K562 (cell line): Measurements from ENCODE around the gene NAT10. TPM values are rescaled to one million over a fixed set of nuclear protein-coding genes. Genes with fewer than 3 reads are reported as not detected.

Experiments
- ATAC-seq: fragments of 200-7000 bp; cut with Tn5 transposase; 3 replicates; pipeline ENCODE4 v1.9.1; 2020; ENCODE audit warnings: moderate library complexity
- BruUV-seq: library from RNA; stranded (reverse); fragments of 400-500 nt; replicated peaks from 2 replicates; lab custom pipeline; 2021; lab: Mats Ljungman, UMichigan
- CTCF ChIA-PET: fragments of 300-600 bp; formaldehyde crosslinking; extraction: SDS; loops from one replicate; lab custom pipeline; 2021; ENCODE audit warnings: low intra/inter-chr PET ratio; lab: Yijun Ruan, JAX
- POLR2A ChIA-PET: fragments of 300-600, 350-650 bp; sonication (Branson Sonifier 250); formaldehyde crosslinking; extraction: SDS; loops from one replicate; lab custom pipeline; 2021; ENCODE audit warnings: antibody characterized with exemption, inconsistent platforms; lab: Yijun Ruan, JAX
- DNase-seq, 4 experiments: peaks; one replicate each; pipeline versions ENCODE4 v3.0.0 to v3.0.0-alpha.2; 2011 to 2018; ENCODE audit warnings: low spot score in 3 of 4, mixed read lengths in 3 of 4; ENCODE audit errors: extremely low read depth in 1 of 4
- FAIRE-seq: peaks from 2 replicates; lab custom pipeline; 2011; peaks lifted over from hg19 to GRCh38; lab: Jason Lieb, UNC
- H2AFZ ChIP-seq: 2 replicates; pipeline ENCODE4 v1.6.0; 2011; ENCODE audit warnings: low read depth, low read length, control low read depth, inconsistent platforms
- H3K27ac ChIP-seq: fragments of 200-600 bp; 3 replicates; pipeline ENCODE4 v1.8.0; 2011; ENCODE audit warnings: low read depth, mild to moderate bottlenecking, control low read depth, inconsistent platforms, low read length, moderate library complexity, mixed read lengths; ENCODE audit errors: extremely low read depth
- H3K27me3 ChIP-seq, 2 experiments: fragments of 300-600 bp in 1 of 2; 2 replicates in 1 of 2; 3 replicates in 1 of 2; pipeline versions ENCODE4 v1.6.0 to v1.8.0; 2011; ENCODE audit warnings: inconsistent platforms in 2 of 2, low read length in 2 of 2, mild to moderate bottlenecking in 1 of 2, mixed read lengths in 1 of 2, moderate library complexity in 1 of 2; ENCODE audit not compliant: control insufficient read depth in 2 of 2, insufficient read depth in 2 of 2
- H3K36me3 ChIP-seq: fragments of 300-600 bp; 3 replicates; pipeline ENCODE4 v1.8.0; 2011; ENCODE audit warnings: mild to moderate bottlenecking, low read length, inconsistent platforms; ENCODE audit not compliant: control insufficient read depth, insufficient read depth
- H3K4me1 ChIP-seq, 2 experiments: fragments of 200-600 bp in 1 of 2; replicated peaks in 1 of 2; 2 replicates in 1 of 2; 3 replicates in 1 of 2; pipeline versions ENCODE4 v1.5.1 to v1.8.0; 2011; ENCODE audit warnings: inconsistent platforms in 2 of 2, low read length in 2 of 2, mild to moderate bottlenecking in 1 of 2, mixed read lengths in 1 of 2, moderate library complexity in 1 of 2; ENCODE audit not compliant: control insufficient read depth in 2 of 2, insufficient read depth in 2 of 2
- H3K4me2 ChIP-seq: 2 replicates; pipeline ENCODE4 v1.6.1; 2011; ENCODE audit warnings: low read length, control low read depth, inconsistent platforms, mixed read lengths; ENCODE audit not compliant: insufficient read depth
- H3K4me3 ChIP-seq: fragments of 200-600 bp; sonication (generic), shearing (Covaris generic); 2 replicates; pipeline ENCODE4 v1.5.1; 2016; ENCODE audit warnings: control low read depth, inconsistent platforms
- H3K79me2 ChIP-seq: fragments of 200-600 bp; 3 replicates; pipeline ENCODE4 v1.8.0; 2011; ENCODE audit warnings: low read length, inconsistent platforms; ENCODE audit not compliant: control insufficient read depth, insufficient read depth
- H3K9ac ChIP-seq, 2 experiments: 2 replicates each; pipeline versions ENCODE4 v1.6.0 to v1.6.1; 2011; ENCODE audit warnings: low read depth in 2 of 2, low read length in 2 of 2, control low read depth in 1 of 2, inconsistent platforms in 1 of 2, mild to moderate bottlenecking in 1 of 2, mixed read lengths in 1 of 2; ENCODE audit not compliant: insufficient read depth in 1 of 2
- H3K9me1 ChIP-seq: one replicate; pipeline ENCODE4 v1.6.0; 2011; ENCODE audit warnings: inconsistent platforms, mild to moderate bottlenecking, low read length, moderate library complexity; ENCODE audit not compliant: control insufficient read depth, insufficient read depth
- H3K9me3 ChIP-seq: replicated peaks from 2 replicates; pipeline ENCODE4 v1.5.1; 2011; ENCODE audit warnings: low read depth, low read length, inconsistent platforms; ENCODE audit not compliant: control insufficient read depth, insufficient read depth
- H4K20me1 ChIP-seq: replicated peaks from 2 replicates; pipeline ENCODE4 v1.6.1; 2011; ENCODE audit warnings: low read length, inconsistent platforms, mixed read lengths; ENCODE audit not compliant: control insufficient read depth, insufficient read depth
- CTCF ChIP-seq, 3 experiments: IDR thresholded peaks in 2 of 3; conservative IDR thresholded peaks in 1 of 3; 2 replicates each; pipeline ENCODE4 v1.5.1; 2011 to 2012; ENCODE audit warnings: low read length in 3 of 3, mild to moderate bottlenecking in 3 of 3, control low read depth in 2 of 3, improper control_type of control experiment in 1 of 3, inconsistent platforms in 1 of 3, low read depth in 1 of 3, mixed read lengths in 1 of 3, moderate library complexity in 1 of 3; ENCODE audit not compliant: insufficient read depth in 2 of 3
- ESRRA ChIP-seq: fragments of 450-650 bp; IDR thresholded peaks from 2 replicates; pipeline ENCODE4 v1.6.1; 2014; ENCODE audit warnings: low read depth, mild to moderate bottlenecking, moderate library complexity, borderline replicate concordance
- HNRNPK ChIP-seq: fragments of 200-400 bp; formaldehyde crosslinking; IDR thresholded peaks from one replicate; pipeline ENCODE4 v1.6.1; 2018; ENCODE audit warnings: mild to moderate bottlenecking, low read depth, low read length; ENCODE audit not compliant: poor library complexity, severe bottlenecking
- ILK ChIP-seq: fragments of 450-650 bp; IDR thresholded peaks from 2 replicates; pipeline ENCODE4 v1.6.1; 2016; ENCODE audit warnings: missing genetic modification characterization, low read depth, mild to moderate bottlenecking, missing compliant biosample characterization, moderate library complexity, borderline replicate concordance
- MEF2A ChIP-seq: IDR thresholded peaks from 2 replicates; pipeline ENCODE4 v1.6.1; 2011; ENCODE audit warnings: low read depth, mild to moderate bottlenecking, low read length, moderate library complexity; ENCODE audit not compliant: control insufficient read depth
- NCOR1 ChIP-seq: fragments of 450-650 bp; IDR thresholded peaks from 2 replicates; pipeline ENCODE4 v1.6.1; 2016; ENCODE audit warnings: mild to moderate bottlenecking, moderate library complexity
- NRF1 ChIP-seq, 2 experiments: fragments of 450-650 bp; IDR thresholded peaks in 1 of 2; conservative IDR thresholded peaks in 1 of 2; 2 replicates each; pipeline ENCODE4 v1.6.1; 2014; ENCODE audit warnings: mild to moderate bottlenecking in 2 of 2
- RAD21 ChIP-seq, 2 experiments: fragments of 250-450 bp in 1 of 2; fragments of 450-650 bp in 1 of 2; sonication (Bioruptor Pico) in 1 of 2; formaldehyde crosslinking in 1 of 2; IDR thresholded peaks in 1 of 2; conservative IDR thresholded peaks in 1 of 2; 2 replicates each; pipeline versions ENCODE4 v1.4.0 to v1.8.0; 2020 to 2022; ENCODE audit warnings: mild to moderate bottlenecking in 2 of 2, moderate library complexity in 1 of 2
- TSHZ1 ChIP-seq: fragments of 250-450 bp; sonication (Bioruptor Pico); IDR thresholded peaks from 2 replicates; pipeline ENCODE4 v1.4.0; 2020; ENCODE audit warnings: mild to moderate bottlenecking, moderate library complexity
- ZNF354B ChIP-seq: fragments of 250-450 bp; sonication (Bioruptor Pico); IDR thresholded peaks from 2 replicates; pipeline ENCODE4 v1.4.0; 2020
- WGBS: fragments of 100-300 bp; shearing (Covaris generic); methylation state at CpG from one replicate; pipeline ENCODE4 v1.1.6; 2016; ENCODE audit warnings: low coverage, mixed read lengths; ENCODE audit not compliant: insufficient coverage; ENCODE audit errors: missing lambda C conversion rate; 5-methylcytosine and 5-hydroxymethylcytosine counted together
- in situ Hi-C: fragments of 300-500 bp; cut with MboI; formaldehyde crosslinking; loops from 4 replicates; pipeline ENCODE4 v1.15.0; 2018; ENCODE audit warnings: inconsistent platforms, mixed read lengths
- intact Hi-C: fragments of 100-400 bp; cut with micrococcal nuclease; formaldehyde crosslinking; loops from 2 replicates; pipeline ENCODE4 v1.14.2; 2022
- polyA plus RNA-seq, 8 experiments: library from polyadenylated mRNA; depleted of rRNA in 4 of 8; stranded (reverse) in 5 of 8; unstranded in 3 of 8; fragments of >200 nt; fragmentation: Nextera tagmentation in 2 of 8; fragmentation: Illumina TruSeq in 1 of 8; extraction: Ambion mirVana in 2 of 8; extraction: Trizol in 1 of 8; gene quantifications; 2 replicates each; pipeline versions ENCODE4 v1.2.1 to v1.2.3, GENCODE V29; 2011 to 2014; ENCODE audit warnings: inconsistent platforms in 1 of 8, missing spikeins in 1 of 8
- total RNA-seq, 7 experiments: library from RNA; depleted of rRNA in 6 of 7; stranded (reverse); fragments of >200 nt in 6 of 7; fragmentation: Illumina TruSeq in 2 of 7; extraction: Trizol in 2 of 7; gene quantifications; 2 replicates each; pipeline versions ENCODE4 v1.2.1 to v1.2.3, GENCODE V29; 2011 to 2021; ENCODE audit warnings: low replicate concordance in 1 of 7
- TF ChIP-seq, protein P1 (sequence below): sonication (generic); formaldehyde crosslinking; IDR thresholded peaks from 2 replicates; pipeline ENCODE4 v1.5.0; 2020; ENCODE audit warnings: missing genetic modification reagents

Gene NAT10
- total and polyA plus RNA-seq, 9 of the 15 experiments (the other 6 are each of a cell fraction or from before 2014, with no cell fraction given) = 55.4 to 125 (median 86.3) TPM

- intact Hi-C loops = no loop called here
- in situ Hi-C loops = no loop called here
- Histone ChIP-seq H3K4me1 (no peaks in the 10 kb centered on the region), H4K20me1 (0 out of 2 replicates have a peak, but pooled peaks cover 3% of the 10 kb centered on the region), H3K27ac (no peak overlapping the region), H3K79me2 (no peaks in the 10 kb centered on the region), H3K36me3 (peaks cover 96% of the 10 kb centered on the region), H3K9ac (no peak overlapping the region), H3K9me3 (no peaks in the 10 kb centered on the region), H3K9me1 (peaks cover 2% of the 10 kb centered on the region), H2AFZ (no peak overlapping the region), H3K27me3 (no peaks in the 10 kb centered on the region), H3K4me3 (no peak overlapping the region), H3K4me2 (no peak overlapping the region)
- POLR2A ChIA-PET = interaction anchor here (0.8 to 1.3 kb wide), 3 partner anchors 10 to 24 kb away, joined by 3 read pairs; no protein-coding TSS in a partner anchor
- WGBS = 95% methylated on average over 5 of the region's 5 CpGs
- no TSS peak for BruUV-seq
- ATAC-seq (no peak), DNase-seq (no peak), FAIRE-seq (no peak)
- CTCF ChIA-PET = no interaction called here
- TF ChIP-seq ESRRA (no peak), TSHZ1 (no peak), ZNF354B (CRISPR knock-in tag) (no peak), RAD21 (CRISPR knock-in tag; conservative IDR thresholded peaks at IDR 0.05 in 1 of 2, IDR thresholded peaks at IDR 0.05 in 1 of 2) (no peak), ILK (no peak), NRF1 (conservative IDR thresholded peaks at IDR 0.05 in 1 of 2, IDR thresholded peaks at IDR 0.05 in 1 of 2) (no peak), MEF2A (no peak), HNRNPK (no peak), CTCF (IDR thresholded peaks at IDR 0.05 in 2 of 3, conservative IDR thresholded peaks at IDR 0.05 in 1 of 3; ENCODE audit: insufficient read depth in 2 of 3, low read depth in 1 of 3, low read length in 3 of 3) (no peak), NCOR1 (no peak)
- TF ChIP-seq, protein P1, sequence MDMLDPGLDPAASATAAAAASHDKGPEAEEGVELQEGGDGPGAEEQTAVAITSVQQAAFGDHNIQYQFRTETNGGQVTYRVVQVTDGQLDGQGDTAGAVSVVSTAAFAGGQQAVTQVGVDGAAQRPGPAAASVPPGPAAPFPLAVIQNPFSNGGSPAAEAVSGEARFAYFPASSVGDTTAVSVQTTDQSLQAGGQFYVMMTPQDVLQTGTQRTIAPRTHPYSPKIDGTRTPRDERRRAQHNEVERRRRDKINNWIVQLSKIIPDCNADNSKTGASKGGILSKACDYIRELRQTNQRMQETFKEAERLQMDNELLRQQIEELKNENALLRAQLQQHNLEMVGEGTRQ (CRISPR knock-in tag) = no peak
These were observed 29.3 kb downstream of the NAT10 start for GRCh38 chr11:34134765-34135164.
